Astrocyte of the cerebellum (primary cell): ENCODE measurements around the gene FUOM.

Experiments
- DNase-seq: peaks from one replicate; pipeline ENCODE4 v3.0.0-alpha.2; 2011; ENCODE audit warnings: low read depth
- H3K4me3 ChIP-seq: 2 replicates; pipeline ENCODE4 v1.5.1; 2011; ENCODE audit warnings: mild to moderate bottlenecking, low read depth, low read length, moderate library complexity
- in situ Hi-C: cut with HindIII; loops from 2 replicates; pipeline ENCODE4 v1.10.0; 2017; ENCODE audit warnings: low sequenced_read_pairs
- TF ChIP-seq, protein P1 (sequence below): IDR thresholded peaks from 2 replicates; pipeline ENCODE4 v1.5.1; 2012; ENCODE audit warnings: low read length, low read depth, moderate library complexity, mild to moderate bottlenecking; ENCODE audit errors: missing control alignments

The FUOM gene

GRCh38 chr10:133350950-133351329 lies 6.9 kb downstream of the FUOM start:
- no peak for DNase-seq
- TF ChIP-seq, protein P1, sequence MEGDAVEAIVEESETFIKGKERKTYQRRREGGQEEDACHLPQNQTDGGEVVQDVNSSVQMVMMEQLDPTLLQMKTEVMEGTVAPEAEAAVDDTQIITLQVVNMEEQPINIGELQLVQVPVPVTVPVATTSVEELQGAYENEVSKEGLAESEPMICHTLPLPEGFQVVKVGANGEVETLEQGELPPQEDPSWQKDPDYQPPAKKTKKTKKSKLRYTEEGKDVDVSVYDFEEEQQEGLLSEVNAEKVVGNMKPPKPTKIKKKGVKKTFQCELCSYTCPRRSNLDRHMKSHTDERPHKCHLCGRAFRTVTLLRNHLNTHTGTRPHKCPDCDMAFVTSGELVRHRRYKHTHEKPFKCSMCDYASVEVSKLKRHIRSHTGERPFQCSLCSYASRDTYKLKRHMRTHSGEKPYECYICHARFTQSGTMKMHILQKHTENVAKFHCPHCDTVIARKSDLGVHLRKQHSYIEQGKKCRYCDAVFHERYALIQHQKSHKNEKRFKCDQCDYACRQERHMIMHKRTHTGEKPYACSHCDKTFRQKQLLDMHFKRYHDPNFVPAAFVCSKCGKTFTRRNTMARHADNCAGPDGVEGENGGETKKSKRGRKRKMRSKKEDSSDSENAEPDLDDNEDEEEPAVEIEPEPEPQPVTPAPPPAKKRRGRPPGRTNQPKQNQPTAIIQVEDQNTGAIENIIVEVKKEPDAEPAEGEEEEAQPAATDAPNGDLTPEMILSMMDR = no peak
- H3K4me3 ChIP-seq = no peak overlapping the region
- in situ Hi-C loops = no loop called here

- no peak for DNase-seq
- H3K4me3 ChIP-seq = no peak overlapping the region
- in situ Hi-C loops = no loop called here
- TF ChIP-seq, protein P1 = no peak
These were observed 7.4 kb downstream of the FUOM start for GRCh38 chr10:133350283-133350949.

- H3K4me3 ChIP-seq = no peak overlapping the region
- TF ChIP-seq, protein P1 = no peak
- in situ Hi-C loops = no loop called here
- DNase-seq = no peak
These were observed 8.2 kb downstream of the FUOM start for GRCh38 chr10:133349577-133350011.

- TF ChIP-seq, protein P1 = no peak
- DNase-seq = no peak
- in situ Hi-C loops = no loop called here
- no peak overlapping the region for H3K4me3 ChIP-seq
These were observed 8.7 kb downstream of the FUOM start for GRCh38 chr10:133349160-133349568.

DNA sequence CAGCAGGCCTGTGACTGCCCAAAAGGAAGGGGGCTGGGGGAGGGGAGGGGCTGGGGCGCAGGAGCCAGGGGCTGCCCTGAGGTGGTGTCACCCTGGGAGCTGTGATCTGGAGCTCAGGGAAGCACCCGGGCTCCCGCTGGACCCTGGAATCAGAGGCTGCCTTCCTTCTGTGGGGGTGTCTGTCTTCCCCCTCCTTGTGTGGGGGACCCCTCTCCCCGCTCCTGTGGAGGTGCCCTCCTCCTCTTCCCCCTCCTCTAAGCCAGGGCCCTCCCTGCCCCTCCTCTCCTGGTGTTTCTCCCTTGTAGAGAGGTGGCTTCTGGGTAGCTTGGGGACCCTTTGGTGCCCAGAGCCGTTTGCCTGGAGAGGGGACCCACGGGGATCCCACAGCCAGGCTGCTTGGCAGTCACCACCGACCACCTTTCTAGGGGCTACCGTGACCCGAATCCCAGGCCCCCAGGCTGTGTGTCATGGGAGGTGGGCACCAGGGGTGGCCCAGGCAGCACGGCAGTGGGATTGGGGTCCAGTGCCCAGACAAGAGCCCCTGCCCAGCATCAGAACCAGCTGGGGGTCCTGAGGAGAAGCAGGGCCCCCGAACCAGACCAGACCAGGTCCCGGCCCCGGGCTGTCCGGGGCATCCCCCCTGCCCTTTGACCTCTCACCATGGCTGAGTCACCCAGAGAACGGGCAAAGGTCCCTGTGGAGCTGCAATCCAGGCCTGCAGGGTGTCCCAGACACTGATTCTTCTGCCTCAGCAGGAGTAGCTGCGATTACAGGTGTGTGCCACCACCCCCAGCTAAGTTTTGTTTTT lies 9.9 kb downstream of the FUOM start:
- in situ Hi-C loops = no loop called here
- H3K4me3 ChIP-seq = no peak overlapping the region
- TF ChIP-seq, protein P1 = no peak
- no peak for DNase-seq

DNA sequence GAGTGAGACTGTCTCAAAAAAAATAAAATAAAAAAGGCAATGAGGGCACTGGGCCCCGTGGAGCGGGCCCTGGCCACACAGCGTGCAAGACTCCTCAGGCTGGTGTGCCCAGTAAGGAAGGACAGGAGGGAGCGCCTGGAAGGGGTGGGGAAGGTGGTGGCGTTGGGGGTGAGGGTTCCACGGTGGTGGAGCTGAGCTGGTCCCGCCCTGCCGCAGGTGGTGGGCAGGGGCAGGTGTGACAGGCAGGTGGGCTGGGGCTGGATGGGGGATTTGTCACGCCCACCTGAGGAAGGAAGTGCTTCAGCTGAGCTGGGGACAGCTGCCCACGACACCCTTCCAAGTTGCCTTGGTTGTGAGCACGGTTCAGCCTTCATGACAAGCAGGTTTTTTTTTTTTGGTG lies 11.4 kb downstream of the FUOM start:
- in situ Hi-C loops = no loop called here

More for the DNA sequence above, 11.4 kb downstream of the FUOM start:
- DNase-seq = no peak
- no peak overlapping the region for H3K4me3 ChIP-seq
- TF ChIP-seq, protein P1 = no peak
